Measurements from ENCODE around the gene TSHZ2.

The TSHZ2 gene

GRCh38 chr20:53133628-53134027 is 161.5 kb downstream of the TSHZ2 start:
- in situ Hi-C loops (cut with HindIII; ENCODE audit: low sequenced_read_pairs): no loop called here
- no peak overlapping the region for H3K4me3 ChIP-seq (ENCODE audit: low read depth, low read length)
- no peak for TF ChIP-seq CTCF (IDR thresholded peaks at IDR 0.05; ENCODE audit: low read depth, low read length)
- no peak for DNase-seq (ENCODE audit: low read depth, low spot score)

DNA sequence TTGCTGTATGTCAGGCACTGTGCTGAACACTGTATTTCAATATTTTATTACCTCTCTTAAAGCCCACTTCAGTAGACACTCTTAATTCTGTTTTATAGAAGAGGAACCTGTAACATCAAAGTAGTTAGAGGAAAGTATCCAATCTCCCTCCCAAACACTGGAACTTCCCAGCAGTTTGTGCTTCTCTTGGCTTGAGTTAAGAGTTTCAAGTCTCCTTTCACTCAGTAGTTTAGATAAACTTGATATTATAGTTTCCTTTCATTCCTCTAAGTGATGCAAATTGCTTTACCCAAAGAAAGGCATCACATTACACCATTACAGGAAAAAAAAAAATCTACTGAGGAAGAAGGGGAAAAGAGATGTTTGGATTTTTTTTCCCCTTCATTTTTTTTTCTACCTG is 164.3 kb downstream of the TSHZ2 start:
- TF ChIP-seq CTCF (IDR thresholded peaks at IDR 0.05; ENCODE audit: low read depth, low read length): no peak
- in situ Hi-C loops (cut with HindIII; ENCODE audit: low sequenced_read_pairs): no loop called here
- no peak overlapping the region for H3K4me3 ChIP-seq (ENCODE audit: low read depth, low read length)
- DNase-seq (ENCODE audit: low read depth, low spot score): no peak

DNA sequence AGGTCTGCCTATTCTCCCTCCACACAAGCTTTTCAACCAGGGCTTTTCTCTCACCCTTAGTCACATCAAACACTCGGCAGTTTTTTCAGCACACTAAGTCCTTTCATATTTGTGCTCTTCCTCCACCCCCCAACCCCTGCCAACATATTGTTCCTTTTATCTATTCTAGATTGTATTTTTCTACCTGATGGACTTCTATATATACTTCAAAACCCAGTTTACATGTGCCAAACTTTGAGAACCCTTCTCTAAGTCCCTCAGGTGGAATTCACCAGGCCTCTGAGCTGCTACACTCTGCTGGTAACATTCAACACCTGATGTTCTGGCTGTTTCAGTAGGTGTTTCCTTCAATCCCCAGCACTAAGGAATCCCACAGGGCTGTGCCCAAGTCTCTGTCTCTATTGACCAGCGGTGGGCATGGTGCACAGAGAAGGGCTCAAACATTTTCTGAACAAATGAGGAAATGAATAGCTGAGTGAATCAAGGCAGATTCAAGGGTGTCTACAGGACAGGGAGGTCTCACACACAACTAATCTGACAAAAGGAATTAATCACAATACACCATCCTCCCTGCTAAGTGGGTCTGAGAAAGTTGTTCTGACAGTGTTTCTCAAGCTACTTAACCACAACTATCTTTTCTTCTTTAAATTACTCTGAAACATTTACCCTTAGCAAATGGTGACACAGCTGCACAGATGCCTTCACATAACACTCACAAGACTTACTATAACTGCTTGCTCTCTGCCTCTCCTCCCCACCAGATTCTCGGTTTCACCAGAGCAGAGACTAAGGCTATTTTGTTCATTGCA is 166.5 kb downstream of the TSHZ2 start:
- no peak for TF ChIP-seq CTCF (IDR thresholded peaks at IDR 0.05; ENCODE audit: low read depth, low read length)
- H3K4me3 ChIP-seq (ENCODE audit: low read depth, low read length): no peak overlapping the region
- in situ Hi-C loops (cut with HindIII; ENCODE audit: low sequenced_read_pairs): no loop called here
- no peak for DNase-seq (ENCODE audit: low read depth, low spot score)

DNA sequence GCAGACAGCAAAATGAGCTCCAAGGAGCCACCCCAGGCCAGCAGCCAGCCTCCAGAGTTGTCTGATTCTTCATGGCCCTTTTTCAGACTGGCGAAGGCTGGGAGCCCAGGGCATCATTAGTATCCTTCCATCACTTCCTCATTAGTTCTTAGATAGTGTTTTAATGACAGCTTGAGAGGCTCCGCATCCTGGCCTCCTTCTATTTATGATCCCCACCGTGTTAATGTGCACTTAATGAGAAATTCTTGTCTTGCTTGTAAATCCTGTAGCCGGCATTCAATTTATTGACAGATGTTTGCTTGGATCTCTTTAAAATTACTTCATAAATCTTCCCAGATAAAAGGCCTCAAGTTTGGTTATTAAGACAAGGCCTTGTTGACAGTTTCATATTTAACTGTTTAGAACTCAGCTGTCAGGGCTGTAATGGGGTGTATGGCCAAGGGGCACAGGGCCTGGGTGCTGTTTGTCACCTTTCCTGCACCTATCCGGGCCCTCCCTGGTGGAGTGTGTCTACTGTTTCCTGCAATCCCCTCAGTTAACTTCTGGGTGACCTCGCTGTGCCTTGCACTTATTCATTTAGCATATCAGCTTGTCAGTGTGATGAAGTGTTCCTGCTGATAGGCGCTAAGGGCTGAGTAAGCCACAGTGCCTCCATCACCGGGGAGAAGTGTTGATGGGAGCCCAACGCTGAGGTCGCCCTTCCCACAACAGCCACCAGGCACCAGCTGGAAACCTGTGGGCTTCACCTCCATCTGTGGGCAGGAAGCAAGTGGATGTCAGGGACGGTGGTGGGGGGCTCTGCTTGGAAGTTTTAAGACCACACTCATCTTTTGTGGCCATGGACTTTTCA is 169.3 kb downstream of the TSHZ2 start:
- no peak for TF ChIP-seq CTCF (IDR thresholded peaks at IDR 0.05; ENCODE audit: low read depth, low read length)
- H3K4me3 ChIP-seq (ENCODE audit: low read depth, low read length): no peak overlapping the region
- DNase-seq (ENCODE audit: low read depth, low spot score): no peak
- in situ Hi-C loops (cut with HindIII; ENCODE audit: low sequenced_read_pairs): no loop called here

- in situ Hi-C loops (cut with HindIII; ENCODE audit: low sequenced_read_pairs): no loop called here
- no peak for TF ChIP-seq CTCF (IDR thresholded peaks at IDR 0.05; ENCODE audit: low read depth, low read length)
- DNase-seq (ENCODE audit: low read depth, low spot score): no peak
- no peak overlapping the region for H3K4me3 ChIP-seq (ENCODE audit: low read depth, low read length)
Measured at GRCh38 chr20:53142225-53143127, 170.3 kb downstream of the TSHZ2 start.
